ENCODE measurements around the gene HMGA1.

GRCh38 chr6:34204693-34205092, 32.0 kb upstream of the HMGA1 start:
- no peak for TF ChIP-seq POLR2AphosphoS5 (IDR thresholded peaks at IDR 0.05)
- TF ChIP-seq POLR2A (IDR thresholded peaks at IDR 0.05) = no peak

Measured in upper lobe of left lung (tissue), 4 donors.